GM23338 (cell line): Measurements from ENCODE around the gene PDE10A. TPM values are rescaled to one million over a fixed set of nuclear protein-coding genes. Genes with fewer than 3 reads are reported as not detected.

Experiments
- ATAC-seq: fragments of 200-7000 bp; cut with Tn5 transposase; 3 replicates; pipeline ENCODE4 v1.9.1; 2020
- DNase-seq: peaks from one replicate; pipeline ENCODE4 v3.0.0-alpha.2; 2015; ENCODE audit warnings: low spot score
- H2AFZ ChIP-seq: fragments of 200-600 bp; sonication (generic); 2 replicates; pipeline ENCODE4 v1.8.0; 2016; ENCODE audit warnings: antibody characterized with exemption, mild to moderate bottlenecking, moderate library complexity
- H3F3A ChIP-seq: fragments of 200-600 bp; sonication (generic); replicated peaks from 2 replicates; pipeline ENCODE4 v1.8.0; 2017; ENCODE audit warnings: antibody characterized with exemption, mixed run types, low read depth
- H3K27ac ChIP-seq: fragments of 200-600 bp; sonication (generic); 2 replicates; pipeline ENCODE4 v1.6.1; 2016; ENCODE audit warnings: low read depth
- H3K27me3 ChIP-seq: fragments of 200-600 bp; sonication (generic); 2 replicates; pipeline ENCODE4 v1.8.0; 2016; ENCODE audit warnings: mild to moderate bottlenecking, mixed run types, moderate library complexity; ENCODE audit not compliant: insufficient read depth
- H3K36me3 ChIP-seq: fragments of 200-600 bp; sonication (generic); 2 replicates; pipeline ENCODE4 v1.8.0; 2016; ENCODE audit warnings: mild to moderate bottlenecking; ENCODE audit not compliant: insufficient read depth
- H3K4me1 ChIP-seq: fragments of 200-600 bp; sonication (generic); 2 replicates; pipeline ENCODE4 v1.8.0; 2016; ENCODE audit warnings: mild to moderate bottlenecking, moderate library complexity; ENCODE audit not compliant: insufficient read depth
- H3K4me2 ChIP-seq: fragments of 200-600 bp; sonication (generic); 2 replicates; pipeline ENCODE4 v1.7.1; 2017; ENCODE audit warnings: mixed run types
- H3K4me3 ChIP-seq: fragments of 200-600 bp; sonication (generic); 2 replicates; pipeline ENCODE4 v1.6.1; 2016; ENCODE audit warnings: mixed run types
- H3K79me2 ChIP-seq: fragments of 200-600 bp; sonication (generic); replicated peaks from 2 replicates; pipeline ENCODE4 v1.8.0; 2017; ENCODE audit warnings: mild to moderate bottlenecking; ENCODE audit not compliant: insufficient read depth
- H3K9me2 ChIP-seq: fragments of 200-600 bp; sonication (generic); 2 replicates; pipeline ENCODE4 v1.8.0; 2017; ENCODE audit not compliant: insufficient read depth
- H4K20me1 ChIP-seq: fragments of 200-600 bp; sonication (generic); replicated peaks from 2 replicates; pipeline ENCODE4 v1.8.0; 2017; ENCODE audit warnings: mild to moderate bottlenecking; ENCODE audit not compliant: insufficient read depth
- H3K27ac Mint-ChIP-seq: 2 replicates; pipeline ENCODE4 v1.8.0; 2020; ENCODE audit warnings: inconsistent platforms, mild to moderate bottlenecking, moderate library complexity, mixed read lengths
- H3K27me3 Mint-ChIP-seq: 3 replicates; pipeline ENCODE4 v1.8.0; 2022; ENCODE audit warnings: low read depth, mild to moderate bottlenecking, moderate library complexity, mixed read lengths, inconsistent platforms; ENCODE audit not compliant: insufficient read depth, poor library complexity
- H3K36me3 Mint-ChIP-seq: 3 replicates; pipeline ENCODE4 v1.8.0; 2021; ENCODE audit warnings: low read depth, mild to moderate bottlenecking, inconsistent platforms, moderate library complexity, mixed read lengths
- H3K4me1 Mint-ChIP-seq: 3 replicates; pipeline ENCODE4 v1.8.0; 2020; ENCODE audit warnings: mild to moderate bottlenecking, inconsistent platforms, mixed read lengths
- H3K4me3 Mint-ChIP-seq: 3 replicates; pipeline ENCODE4 v1.8.0; 2021; ENCODE audit warnings: moderate library complexity, mild to moderate bottlenecking, inconsistent platforms, mixed read lengths
- H3K9me3 Mint-ChIP-seq: 3 replicates; pipeline ENCODE4 v1.8.0; 2020; ENCODE audit warnings: moderate library complexity, mild to moderate bottlenecking, inconsistent platforms, mixed read lengths
- CREB1 ChIP-seq: fragments of 250-450 bp; sonication (Bioruptor Pico); IDR thresholded peaks from 2 replicates; pipeline ENCODE4 v1.5.0; 2020; ENCODE audit warnings: low read depth, mild to moderate bottlenecking, moderate library complexity
- CTCF ChIP-seq, 2 experiments: fragments of 200-600 bp in 1 of 2; sonication (generic) in 1 of 2; conservative IDR thresholded peaks; 2 replicates each; pipeline versions ENCODE4 v1.5.1 to v1.6.1; 2016 to 2017; ENCODE audit warnings: antibody characterized with exemption in 2 of 2, low read depth in 2 of 2, mild to moderate bottlenecking in 2 of 2, moderate library complexity in 1 of 2
- ETS1 ChIP-seq: IDR thresholded peaks from 2 replicates; pipeline ENCODE4 v1.6.1; 2016; ENCODE audit warnings: antibody characterized with exemption
- EZH2 ChIP-seq: fragments of 200-600 bp; sonication (generic); IDR thresholded peaks from one replicate; pipeline ENCODE4 v1.8.0; 2017; ENCODE audit warnings: antibody characterized with exemption, mild to moderate bottlenecking, low read depth; ENCODE audit not compliant: unreplicated experiment
- EZH2phosphoT487 ChIP-seq: fragments of 200-600 bp; sonication (generic); IDR thresholded peaks from one replicate; pipeline ENCODE4 v1.8.1; 2018; ENCODE audit warnings: antibody characterized with exemption; ENCODE audit not compliant: unreplicated experiment
- JUNB ChIP-seq: IDR thresholded peaks from one replicate; pipeline ENCODE4 v1.6.1; 2016; ENCODE audit warnings: antibody characterized with exemption; ENCODE audit not compliant: unreplicated experiment
- NANOG ChIP-seq: IDR thresholded peaks from 2 replicates; pipeline ENCODE4 v1.6.1; 2016; ENCODE audit warnings: antibody characterized with exemption, borderline replicate concordance
- POLR2AphosphoS5 ChIP-seq: IDR thresholded peaks from 2 replicates; pipeline ENCODE4 v1.6.1; 2016; ENCODE audit warnings: antibody characterized with exemption, low read depth
- STAT1 ChIP-seq: IDR thresholded peaks from one replicate; pipeline ENCODE4 v1.6.1; 2016; ENCODE audit warnings: antibody characterized with exemption; ENCODE audit not compliant: unreplicated experiment
- ZNF114 ChIP-seq: fragments of 250-450 bp; sonication (Bioruptor Pico); IDR thresholded peaks from 2 replicates; pipeline ENCODE4 v1.5.0; 2020; ENCODE audit warnings: mild to moderate bottlenecking, moderate library complexity
- ZNF331 ChIP-seq: fragments of 250-450 bp; sonication (Bioruptor Pico); IDR thresholded peaks from 2 replicates; pipeline ENCODE4 v1.5.0; 2020; ENCODE audit warnings: low read depth, mild to moderate bottlenecking, moderate library complexity
- polyA plus RNA-seq: library from polyadenylated mRNA; unstranded; fragments of >200 nt; fragmentation: Nextera tagmentation; extraction: Ambion mirVana; gene quantifications from 2 replicates; pipeline ENCODE4 v1.2.1, GENCODE V29; 2016
- total RNA-seq: library from RNA; depleted of rRNA; stranded (reverse); fragments of >200 nt; shearing (Covaris generic); gene quantifications from 2 replicates; pipeline ENCODE4 v1.2.3, GENCODE V29; 2014
- TF ChIP-seq, protein P1 (sequence below): IDR thresholded peaks from one replicate; pipeline ENCODE4 v1.6.1; 2018; ENCODE audit warnings: antibody characterized with exemption; ENCODE audit not compliant: unreplicated experiment

PDE10A gene
- total and polyA plus RNA-seq, 2 experiments from 2014 or later = 0.50 to 3.9 TPM

DNA sequence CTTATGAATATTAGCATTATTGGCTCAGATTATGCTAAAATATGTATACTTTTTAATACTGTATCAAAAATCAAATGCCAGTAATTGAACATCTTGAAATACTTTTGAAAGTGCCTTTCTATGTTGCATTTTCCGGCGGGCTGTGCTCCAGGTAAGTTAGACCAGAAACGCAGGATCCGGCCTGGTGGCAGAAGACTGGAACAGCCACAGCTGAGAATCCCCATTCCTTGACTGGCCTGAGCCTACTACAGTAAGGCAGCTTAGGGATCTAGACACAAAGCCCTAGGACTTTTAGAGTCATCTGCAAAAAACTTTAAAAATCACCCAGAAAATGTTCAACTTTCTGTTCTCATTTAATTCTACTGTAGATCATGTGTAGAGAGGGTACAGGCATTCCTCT, 214.8 kb downstream of the PDE10A start:
- no peaks in the 10 kb centered on the region for H3F3A ChIP-seq
- Mint-ChIP-seq H3K36me3 (peaks cover 10% of the 10 kb centered on the region), H3K27me3 (peaks cover under 1% of the 10 kb centered on the region), H3K27ac (no peak overlapping the region), H3K9me3 (peaks cover 12% of the 10 kb centered on the region), H3K4me1 (peaks cover 10% of the 10 kb centered on the region), H3K4me3 (no peak overlapping the region)
- no peaks in the 10 kb centered on the region for H3K79me2 ChIP-seq
- no peaks in the 10 kb centered on the region for H3K27me3 ChIP-seq
- no peak overlapping the region for H3K27ac ChIP-seq
- H2AFZ ChIP-seq = no peak overlapping the region
- no peaks in the 10 kb centered on the region for H3K4me1 ChIP-seq
- H4K20me1 ChIP-seq = no peaks in the 10 kb centered on the region
- 0 out of 2 replicates have a peak, but pooled peaks cover 4% of the 10 kb centered on the region for H3K9me2 ChIP-seq
- DNase-seq (peak; percentile 65), ATAC-seq (peak; percentile 95)
- no peak overlapping the region for H3K4me3 ChIP-seq
- no peak overlapping the region for H3K4me2 ChIP-seq
- 0 out of 4 replicates have a peak, but pooled peaks of 1 of the 2 experiments have one; percentile 21 for TF ChIP-seq CTCF (conservative IDR thresholded peaks at IDR 0.05; ENCODE audit: low read depth in 2 of 2)
- no peak for TF ChIP-seq STAT1
- no peaks in the 10 kb centered on the region for H3K36me3 ChIP-seq

- Histone ChIP-seq H3K27me3 (no peaks in the 10 kb centered on the region), H4K20me1 (no peaks in the 10 kb centered on the region), H3K4me3 (no peak overlapping the region), H3K4me1 (no peaks in the 10 kb centered on the region), H3K9me2 (no peaks in the 10 kb centered on the region; the same call in 1 of the 2 replicates), H2AFZ (no peak overlapping the region), H3K27ac (no peak overlapping the region), H3K79me2 (no peaks in the 10 kb centered on the region), H3K36me3 (no peaks in the 10 kb centered on the region), H3K4me2 (no peak overlapping the region), H3F3A (no peaks in the 10 kb centered on the region)
- Mint-ChIP-seq H3K27me3 (peaks cover 2% of the 10 kb centered on the region), H3K4me1 (peaks cover 10% of the 10 kb centered on the region), H3K27ac (no peak overlapping the region), H3K4me3 (no peak overlapping the region), H3K9me3 (peaks cover 20% of the 10 kb centered on the region), H3K36me3 (peaks cover 19% of the 10 kb centered on the region)
- DNase-seq (no peak), ATAC-seq (peak; percentile 73)
- TF ChIP-seq STAT1 (no peak), ETS1 (no peak), ZNF331 (CRISPR knock-in tag) (no peak), EZH2phosphoT487 (no peak), ZNF114 (CRISPR knock-in tag) (no peak), CREB1 (no peak), EZH2 (no peak), NANOG (no peak), CTCF (conservative IDR thresholded peaks at IDR 0.05; ENCODE audit: low read depth in 2 of 2) (no peak), JUNB (no peak), POLR2AphosphoS5 (no peak)
- TF ChIP-seq, protein P1, sequence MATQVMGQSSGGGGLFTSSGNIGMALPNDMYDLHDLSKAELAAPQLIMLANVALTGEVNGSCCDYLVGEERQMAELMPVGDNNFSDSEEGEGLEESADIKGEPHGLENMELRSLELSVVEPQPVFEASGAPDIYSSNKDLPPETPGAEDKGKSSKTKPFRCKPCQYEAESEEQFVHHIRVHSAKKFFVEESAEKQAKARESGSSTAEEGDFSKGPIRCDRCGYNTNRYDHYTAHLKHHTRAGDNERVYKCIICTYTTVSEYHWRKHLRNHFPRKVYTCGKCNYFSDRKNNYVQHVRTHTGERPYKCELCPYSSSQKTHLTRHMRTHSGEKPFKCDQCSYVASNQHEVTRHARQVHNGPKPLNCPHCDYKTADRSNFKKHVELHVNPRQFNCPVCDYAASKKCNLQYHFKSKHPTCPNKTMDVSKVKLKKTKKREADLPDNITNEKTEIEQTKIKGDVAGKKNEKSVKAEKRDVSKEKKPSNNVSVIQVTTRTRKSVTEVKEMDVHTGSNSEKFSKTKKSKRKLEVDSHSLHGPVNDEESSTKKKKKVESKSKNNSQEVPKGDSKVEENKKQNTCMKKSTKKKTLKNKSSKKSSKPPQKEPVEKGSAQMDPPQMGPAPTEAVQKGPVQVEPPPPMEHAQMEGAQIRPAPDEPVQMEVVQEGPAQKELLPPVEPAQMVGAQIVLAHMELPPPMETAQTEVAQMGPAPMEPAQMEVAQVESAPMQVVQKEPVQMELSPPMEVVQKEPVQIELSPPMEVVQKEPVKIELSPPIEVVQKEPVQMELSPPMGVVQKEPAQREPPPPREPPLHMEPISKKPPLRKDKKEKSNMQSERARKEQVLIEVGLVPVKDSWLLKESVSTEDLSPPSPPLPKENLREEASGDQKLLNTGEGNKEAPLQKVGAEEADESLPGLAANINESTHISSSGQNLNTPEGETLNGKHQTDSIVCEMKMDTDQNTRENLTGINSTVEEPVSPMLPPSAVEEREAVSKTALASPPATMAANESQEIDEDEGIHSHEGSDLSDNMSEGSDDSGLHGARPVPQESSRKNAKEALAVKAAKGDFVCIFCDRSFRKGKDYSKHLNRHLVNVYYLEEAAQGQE = no peak
Observed at GRCh38 chr6:165447141-165447540, 215.9 kb downstream of the PDE10A start.
